Activated CD4-positive, alpha-beta T cell treated with anti-CD3 and anti-CD28 coated beads for 24 hours (primary cell): ENCODE data around the gene DTX2.
A peak's percentile ranks its signal among the peaks of the same experiment; 100 is the strongest.
"Not testable (repeated sequence)": the region's sequence is repeated elsewhere in the genome, so short reads cannot be mapped to it uniquely, and the experiment has no call there.

ENCODE experiments used
- DNase-seq, 2 donors: peaks; one replicate each; pipeline ENCODE4 v3.0.0-alpha.2; 2020; ENCODE audit warnings: low read depth in 2 of 2

DTX2 gene

DNA sequence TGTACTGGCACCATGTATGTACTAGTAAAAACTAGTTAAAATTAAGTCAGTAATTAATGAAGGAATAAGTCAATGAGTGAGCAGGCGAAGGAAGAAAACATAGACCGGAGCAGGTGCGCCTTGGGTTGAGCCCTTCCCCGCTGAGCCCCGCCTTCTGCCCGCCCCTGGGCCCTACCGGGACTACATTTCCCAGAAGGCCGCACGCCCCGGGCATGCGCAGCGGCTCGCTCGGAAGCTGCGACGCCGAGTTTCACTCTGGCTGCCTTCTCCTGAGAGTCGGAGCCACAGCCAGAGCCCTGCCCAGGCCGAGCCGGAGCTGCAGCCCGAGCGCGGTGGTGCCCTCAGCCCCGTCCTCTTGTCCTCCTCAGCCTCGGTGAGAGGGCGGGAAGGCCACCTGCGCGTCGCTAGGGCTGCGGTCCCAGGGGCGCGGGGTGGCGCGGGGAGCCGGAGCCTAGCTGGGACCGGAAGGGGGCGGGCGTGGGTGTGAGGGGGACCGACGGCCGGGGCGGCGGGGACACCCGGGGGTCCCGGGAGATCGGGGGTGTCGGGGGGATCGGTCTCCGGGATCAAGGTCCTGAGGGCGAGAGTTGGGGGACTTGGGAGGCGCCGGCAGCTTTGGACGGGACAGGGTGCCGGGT, at the start of gene DTX2:
DTX2 (plus strand) TSS at position 246 of the 638 bp plus-strand sequence. CDS start 18,801 bp downstream, outside the sequence.
- not testable (repeated sequence) for DNase-seq

DNA sequence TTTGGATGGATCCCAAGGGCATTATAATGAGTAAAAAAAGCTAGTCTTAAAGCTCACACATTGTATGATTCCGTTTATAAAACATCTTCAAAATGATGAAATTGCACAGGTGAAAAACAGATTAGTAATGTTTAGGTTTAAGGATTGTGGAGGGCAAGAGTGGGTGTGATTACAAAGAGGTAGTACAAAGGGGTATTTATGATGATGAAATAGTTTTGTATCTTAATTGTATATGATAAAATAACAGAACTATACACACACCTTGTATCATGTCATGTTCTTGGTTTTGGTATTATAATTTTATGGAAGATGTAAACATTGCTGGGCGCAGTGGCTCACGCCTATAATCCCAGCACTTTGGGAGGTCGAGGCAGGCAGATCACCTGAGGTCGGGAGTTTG, 49.3 kb upstream of the DTX2 start:
- no peak for DNase-seq

DNA sequence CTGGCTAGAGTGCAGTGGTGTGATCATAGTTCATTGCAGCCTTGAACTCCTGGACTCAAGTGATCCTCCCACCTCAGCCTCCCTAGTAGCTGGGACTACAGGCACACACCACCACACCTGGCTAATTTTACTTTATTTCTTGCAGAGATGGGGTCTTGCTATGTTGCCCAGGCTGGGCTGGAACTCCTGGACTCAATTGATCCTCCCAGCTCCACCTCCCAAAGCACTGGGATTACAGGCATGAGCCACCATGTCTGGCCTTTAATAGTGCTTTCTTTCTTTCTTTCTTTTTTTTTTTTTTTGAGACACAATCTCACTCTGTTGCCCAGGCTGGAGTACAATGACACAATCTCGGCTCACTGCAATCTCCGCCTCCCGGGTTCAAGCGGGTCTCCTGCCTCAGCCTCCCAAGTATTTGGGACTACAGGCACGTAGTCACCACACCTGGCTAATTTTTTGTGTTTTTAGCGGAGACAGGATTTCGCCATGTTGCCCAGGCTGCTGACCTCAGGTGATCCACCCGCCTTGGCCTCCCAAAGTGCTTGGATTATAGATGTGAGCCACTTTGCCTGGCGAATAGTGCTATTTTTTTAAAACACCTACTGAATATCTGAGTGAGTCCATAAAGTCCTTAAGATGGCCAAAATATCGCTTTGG, 43.7 kb upstream of the DTX2 start:
- DNase-seq, result not testable (repeated sequence)

DNA sequence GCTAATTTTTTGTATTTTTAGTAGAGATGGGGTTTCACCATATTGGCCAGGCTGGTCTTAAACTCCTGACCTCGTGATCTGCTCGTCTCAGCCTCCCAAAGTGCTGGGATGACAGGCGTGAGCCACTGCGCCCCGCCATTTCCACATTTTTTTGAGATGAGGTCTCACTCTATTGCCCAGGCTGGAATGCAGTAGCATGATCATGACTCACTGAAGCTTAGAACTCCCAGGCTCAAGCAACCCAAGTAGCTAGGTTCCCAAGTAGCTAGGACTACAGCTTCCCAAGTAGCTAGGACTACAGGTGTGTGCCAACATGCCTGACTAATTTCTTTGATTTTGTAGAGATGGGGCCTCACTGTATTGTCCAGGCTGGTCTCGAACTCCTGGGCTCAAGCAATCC, 40.4 kb upstream of the DTX2 start:
- not testable (repeated sequence) for DNase-seq

DNA sequence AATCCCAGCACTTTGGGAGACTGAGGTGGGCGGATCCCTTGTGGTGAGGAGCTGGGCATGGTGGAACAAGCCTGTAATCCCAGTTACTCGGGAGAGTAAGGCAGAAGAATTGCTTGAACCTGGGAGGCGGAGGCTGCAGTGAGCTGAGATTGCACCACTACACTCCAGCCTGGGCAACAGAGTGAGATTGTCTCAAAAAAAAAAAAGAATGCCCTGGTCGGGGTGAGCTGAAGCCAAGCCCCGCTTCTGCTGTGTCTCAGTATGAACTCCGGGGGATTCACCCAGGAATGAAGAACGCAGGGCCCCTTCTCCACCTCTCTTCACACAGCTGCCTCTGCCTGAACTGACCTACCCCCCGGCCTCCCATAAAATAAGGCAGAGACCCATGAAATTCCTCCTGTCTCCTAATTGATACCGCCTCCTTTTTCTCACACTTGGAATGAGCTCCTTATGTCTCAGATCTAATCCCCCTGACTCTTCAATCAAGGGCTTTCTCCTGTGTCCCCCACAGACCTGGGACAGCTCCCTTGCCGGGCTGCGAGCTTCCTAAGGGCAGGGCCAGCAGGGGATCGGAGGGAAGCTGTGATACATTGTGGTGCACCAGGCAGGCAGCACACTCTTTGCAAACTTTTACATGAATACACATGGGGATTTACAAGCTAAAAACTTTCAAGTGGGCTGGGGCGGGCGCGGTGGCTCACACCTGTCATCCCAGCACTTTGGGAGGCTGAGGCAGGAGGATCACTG, 37.7 kb upstream of the DTX2 start:
- no peak for DNase-seq

DNA sequence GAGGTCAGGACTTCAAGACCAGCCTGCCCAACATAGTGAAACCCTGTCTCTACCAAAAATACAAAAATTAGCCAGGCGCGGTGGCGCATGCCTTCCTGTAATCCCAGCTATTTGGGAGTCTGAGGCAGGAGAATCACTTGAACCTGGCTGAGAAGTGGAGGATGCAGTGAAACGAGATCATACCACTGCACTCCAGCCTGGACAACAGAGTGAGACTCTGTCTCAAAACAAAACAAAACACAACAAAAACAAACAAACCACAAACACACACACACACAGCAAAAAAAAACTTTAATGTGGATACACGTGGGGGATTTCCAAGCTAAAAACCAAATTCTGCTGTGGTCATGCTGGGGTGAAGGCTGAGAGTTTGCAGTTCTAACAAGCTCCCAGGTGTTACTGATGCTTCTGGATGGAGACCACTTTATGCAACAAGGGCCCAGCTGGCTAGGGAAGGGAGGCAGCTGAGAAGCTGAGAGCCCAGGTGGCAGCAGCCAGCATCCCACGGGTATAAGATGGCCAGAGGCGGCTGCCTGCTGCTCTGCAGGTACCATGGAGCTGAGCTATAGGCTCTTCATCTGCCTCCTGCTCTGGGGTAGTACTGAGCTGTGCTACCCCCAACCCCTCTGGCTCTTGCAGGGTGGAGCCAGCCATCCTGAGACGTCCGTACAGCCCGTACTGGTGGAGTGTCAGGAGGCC, 36.9 kb upstream of the DTX2 start, which contains the start of gene ZP3:
ZP3 (plus strand) TSS at position 538 of the 699 bp plus-strand sequence; CDS start at position 553, 15 bp downstream.
- no peak for DNase-seq

DNA sequence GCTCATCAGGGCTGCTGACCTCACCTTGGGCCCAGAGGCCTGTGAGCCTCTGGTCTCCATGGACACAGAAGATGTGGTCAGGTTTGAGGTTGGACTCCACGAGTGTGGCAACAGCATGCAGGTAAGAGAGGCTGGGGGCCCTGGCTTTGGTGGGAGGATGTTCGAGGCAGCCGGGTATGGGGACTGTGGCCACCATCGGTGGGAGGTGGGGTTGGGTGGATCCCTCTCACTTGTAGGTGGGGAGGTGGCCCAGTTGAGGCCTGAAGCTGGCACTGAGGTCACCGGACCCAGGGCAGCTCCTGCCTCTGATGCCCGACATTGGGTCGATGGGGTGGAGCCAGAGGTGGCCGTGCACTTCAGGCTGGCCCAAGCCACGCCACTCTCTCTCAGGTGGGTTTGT, 36.4 kb upstream of the DTX2 start:
- no peak for DNase-seq

DNA sequence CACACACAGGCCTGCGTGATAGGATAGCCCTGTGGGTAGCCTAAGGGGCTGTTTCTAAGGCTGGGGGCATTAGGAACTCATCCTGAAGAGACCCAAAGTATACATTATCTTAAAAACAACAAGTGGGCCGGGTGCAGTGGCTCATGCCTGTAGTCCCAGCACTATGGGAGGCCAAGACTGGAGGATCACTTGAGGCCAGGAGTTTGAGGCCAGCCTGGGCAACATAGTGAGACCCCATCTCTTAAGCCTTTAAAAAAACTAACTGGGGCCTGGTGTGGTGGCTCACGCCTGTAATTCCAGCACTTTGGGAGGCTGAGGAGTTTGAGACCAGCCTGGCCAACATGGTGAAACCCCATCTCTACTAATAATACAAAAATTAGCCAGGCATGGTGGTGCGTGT, 36.0 kb upstream of the DTX2 start:
- not testable (repeated sequence) for DNase-seq

DNA sequence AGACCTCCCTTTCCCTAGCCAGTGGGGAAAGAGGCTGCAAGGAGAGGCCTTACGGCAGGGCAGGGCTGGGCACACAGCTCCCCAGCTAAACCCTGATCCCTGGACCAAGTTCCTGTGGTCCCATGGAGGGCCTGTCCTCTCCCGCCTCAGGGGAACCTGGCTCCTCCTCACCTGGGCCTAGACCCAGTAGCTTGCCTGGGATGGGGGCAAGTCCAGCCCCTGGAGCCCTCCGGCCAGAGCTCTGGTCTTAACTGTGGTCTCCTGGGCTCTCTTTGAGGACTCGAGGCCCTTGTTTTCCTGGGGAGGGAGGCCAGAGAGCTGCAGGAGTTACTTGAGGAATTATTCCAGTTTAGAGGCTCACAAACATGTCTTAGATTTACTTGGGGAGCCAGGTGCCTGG, 35.3 kb upstream of the DTX2 start:
- DNase-seq, result no peak

DNA sequence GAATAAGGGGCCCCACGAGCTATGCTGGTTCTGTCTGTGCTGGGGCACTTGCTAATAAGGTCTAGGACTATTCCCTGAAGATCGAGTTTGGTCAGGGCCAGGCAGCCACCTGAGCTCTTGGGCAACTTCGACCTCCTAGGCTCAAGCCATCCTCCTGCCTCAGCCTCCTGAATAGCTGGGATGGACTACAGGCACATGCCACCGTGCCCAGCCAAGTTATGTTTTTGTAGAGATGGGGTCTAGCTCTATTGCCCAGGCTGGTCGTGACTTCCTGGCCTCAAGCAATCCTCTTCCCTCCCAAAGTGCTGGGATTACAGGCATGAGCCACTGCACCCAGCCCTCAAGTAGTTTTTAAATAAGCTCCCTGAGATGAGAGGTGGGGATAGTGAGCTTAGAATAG, 33.9 kb upstream of the DTX2 start:
- no peak for DNase-seq

DNA sequence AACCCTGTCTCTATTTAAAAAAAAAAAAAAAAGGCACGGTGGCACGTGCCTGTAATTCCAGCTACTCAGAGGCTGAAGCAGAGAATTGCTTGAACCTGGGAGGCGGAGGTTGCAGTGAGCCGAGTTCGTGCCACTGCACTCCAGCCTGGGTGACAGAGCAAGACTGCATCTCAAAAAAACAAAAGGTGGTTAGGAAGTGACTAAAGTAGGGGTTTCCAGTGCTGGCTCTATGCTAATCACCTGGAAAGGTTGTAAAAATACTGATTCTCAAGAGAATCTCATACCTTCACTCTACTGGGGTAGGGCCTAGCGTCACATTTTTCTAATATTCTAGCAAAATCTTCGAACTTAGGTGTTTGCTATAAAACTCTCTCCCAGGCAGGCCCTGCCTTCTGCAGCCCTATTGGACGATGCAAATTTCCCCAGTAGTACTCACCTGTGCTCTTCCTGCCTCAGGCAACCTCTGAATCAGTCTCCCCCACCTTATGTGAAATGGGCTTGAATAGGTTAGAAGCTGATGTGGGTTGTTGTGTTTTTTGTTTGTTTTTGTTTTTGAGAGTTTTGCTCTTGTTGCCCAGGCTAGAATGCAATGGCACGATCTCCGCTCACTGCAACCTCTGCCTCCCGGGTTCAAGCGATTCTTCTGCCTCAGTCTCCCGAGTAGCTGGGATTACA, 33.2 kb upstream of the DTX2 start:
- DNase-seq, result no peak

DNA sequence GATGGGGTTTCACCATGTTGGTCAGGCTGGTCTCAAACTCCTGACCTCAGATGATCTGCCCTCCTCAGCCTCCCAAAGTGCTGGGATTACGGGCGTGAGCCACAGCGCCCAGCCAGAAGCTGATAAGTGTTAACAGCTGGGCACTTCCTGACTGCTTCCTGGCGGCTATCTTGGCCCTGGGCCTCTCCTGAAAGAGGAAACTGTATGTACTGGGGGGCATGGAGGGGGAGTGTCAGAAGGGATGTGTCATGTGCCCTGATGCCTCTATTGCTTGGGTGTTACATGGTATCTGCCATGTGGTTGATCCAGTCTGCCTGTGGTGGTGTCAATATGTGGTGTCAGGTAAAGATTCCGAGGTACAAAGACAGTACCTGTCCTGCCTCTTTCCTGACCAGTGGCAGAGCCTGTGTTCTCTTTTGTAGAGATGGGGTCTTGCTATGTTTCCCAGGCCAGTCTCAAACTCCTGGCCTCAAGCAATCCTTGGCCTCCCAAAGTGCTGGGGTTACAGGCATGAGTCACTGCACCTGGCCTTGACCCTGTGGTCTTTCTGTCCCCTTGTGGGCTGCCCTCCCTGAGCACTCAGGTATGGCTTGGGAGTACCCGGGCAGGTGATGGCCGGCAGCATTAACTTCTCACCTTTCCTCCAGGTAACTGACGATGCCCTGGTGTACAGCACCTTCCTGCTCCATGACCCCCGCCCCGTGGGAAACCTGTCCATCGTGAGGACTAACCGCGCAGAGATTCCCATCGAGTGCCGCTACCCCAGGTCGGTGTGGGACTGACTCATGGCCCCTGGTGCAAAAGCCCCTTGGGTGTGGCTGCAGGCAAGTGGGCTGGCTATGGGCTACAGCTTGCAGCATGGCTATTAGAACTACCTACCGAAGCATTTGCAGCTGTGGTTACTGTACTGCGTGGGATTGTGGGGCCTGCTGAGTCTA, 32.4 kb upstream of the DTX2 start:
- DNase-seq, result no peak

DNA sequence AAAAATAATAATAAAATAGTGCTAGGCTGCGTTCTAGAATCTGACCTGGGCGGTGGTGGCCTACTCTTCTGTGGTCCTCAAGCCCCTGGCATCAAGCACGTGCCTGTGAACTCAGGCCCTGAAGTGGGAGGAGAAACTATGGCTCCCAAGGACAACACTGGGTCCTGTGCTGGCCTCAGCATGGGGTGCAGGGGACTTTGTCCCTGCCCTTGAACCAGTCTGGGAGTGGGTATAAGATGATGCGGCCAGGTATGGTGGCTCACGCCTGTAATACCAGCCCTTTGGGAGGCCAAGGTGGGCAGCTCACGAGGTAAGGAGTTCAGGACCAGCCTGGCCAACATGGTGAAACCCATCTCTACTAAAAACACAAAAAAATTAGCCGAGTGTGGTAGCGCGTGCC, 31.3 kb upstream of the DTX2 start:
- DNase-seq, result no peak

DNA sequence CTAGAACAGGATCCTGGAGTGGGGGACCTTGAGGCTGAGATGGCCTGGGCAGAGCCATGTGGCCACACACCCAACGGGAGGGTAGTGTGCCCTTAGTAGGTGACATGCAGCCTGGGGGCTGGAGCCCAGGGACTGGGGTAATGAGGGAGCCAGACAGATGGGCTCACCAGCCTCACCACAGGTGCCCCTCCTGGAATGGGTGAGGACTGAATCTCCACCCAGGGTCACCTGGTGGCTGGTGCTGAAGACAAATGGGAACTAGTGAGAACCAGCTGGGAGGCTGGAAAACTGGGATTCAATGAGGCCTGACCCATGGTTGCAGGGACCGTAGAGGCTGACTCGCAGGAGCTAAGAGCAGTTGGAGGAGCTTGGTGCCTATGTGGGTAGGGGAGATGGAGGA, 30.7 kb upstream of the DTX2 start:
- DNase-seq, result no peak

DNA sequence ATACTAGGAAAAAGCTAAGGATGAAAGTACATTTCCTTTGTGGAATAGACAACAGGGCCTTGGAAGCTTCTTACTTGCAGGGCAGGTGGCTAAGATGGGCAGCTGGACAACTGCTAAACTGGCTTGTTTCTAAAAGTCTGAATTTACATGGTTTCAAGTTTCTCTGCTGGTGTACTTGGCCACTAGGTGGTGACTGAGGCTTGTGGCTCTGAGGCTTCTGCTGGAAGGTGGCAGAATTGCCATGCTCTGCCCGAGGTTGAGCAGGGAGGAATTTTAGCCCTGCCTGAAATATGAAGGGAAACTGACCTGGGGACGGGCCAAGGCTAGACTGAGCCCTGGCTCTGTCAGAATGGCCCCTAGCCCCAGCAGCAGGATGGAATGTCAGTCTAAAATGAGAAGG, 23.6 kb upstream of the DTX2 start:
- DNase-seq, result peak; percentile 34 to 41

DNA sequence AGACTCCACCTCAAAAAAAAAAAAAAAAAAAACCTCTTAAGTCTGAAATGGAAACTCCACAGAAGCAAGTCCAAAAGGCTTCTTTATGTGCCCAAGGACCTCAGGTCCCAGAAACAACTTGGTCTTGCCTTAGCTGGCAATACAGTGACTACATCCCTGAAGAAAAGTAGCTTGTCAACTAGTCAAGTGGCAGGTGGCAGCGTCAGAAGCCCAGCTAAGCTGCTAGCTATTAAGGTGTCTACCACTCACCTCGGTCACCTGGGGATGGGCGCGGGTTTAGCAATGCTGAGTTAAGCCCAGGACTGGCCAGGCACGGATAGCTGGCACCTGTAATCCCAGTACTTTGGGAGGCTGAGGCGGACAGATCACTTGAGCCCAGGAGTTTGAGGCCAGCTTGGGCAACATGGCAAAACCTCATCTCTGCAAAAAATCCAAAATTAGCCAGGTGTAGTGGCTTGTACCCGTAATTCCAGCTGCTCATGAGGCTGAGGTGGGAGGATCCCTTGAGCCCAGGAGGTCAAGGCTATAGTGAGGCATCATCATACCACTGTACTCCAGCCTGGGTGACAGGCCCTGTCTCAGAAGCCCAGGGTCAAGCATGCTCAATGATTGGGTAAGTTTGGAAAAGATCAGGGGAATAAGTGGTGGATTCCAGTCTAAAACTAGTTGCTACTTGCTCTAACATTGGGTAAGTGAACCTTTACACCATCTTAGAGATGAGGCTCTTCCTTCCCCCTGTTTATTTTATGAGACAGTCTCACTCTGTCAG, 22.2 kb upstream of the DTX2 start:
- not testable (repeated sequence) for DNase-seq

DNA sequence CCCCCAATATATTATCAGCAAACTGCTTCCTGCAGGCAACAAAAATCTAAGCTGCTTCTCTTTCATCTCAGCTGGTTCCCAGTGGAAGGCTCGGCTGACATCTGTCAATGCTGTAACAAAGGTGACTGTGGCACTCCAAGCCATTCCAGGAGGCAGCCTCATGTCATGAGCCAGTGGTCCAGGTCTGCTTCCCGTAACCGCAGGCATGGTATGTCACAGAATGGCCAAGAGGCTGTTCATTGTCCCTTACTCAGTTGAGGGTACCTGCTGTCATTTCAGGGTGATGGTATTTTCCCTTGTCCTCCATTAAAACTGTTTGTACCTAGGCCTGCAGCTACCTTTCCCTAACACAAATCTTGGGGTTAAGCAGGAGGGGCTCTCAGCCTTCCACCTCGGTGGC, 21.1 kb upstream of the DTX2 start:
- DNase-seq, result not testable (repeated sequence)

DNA sequence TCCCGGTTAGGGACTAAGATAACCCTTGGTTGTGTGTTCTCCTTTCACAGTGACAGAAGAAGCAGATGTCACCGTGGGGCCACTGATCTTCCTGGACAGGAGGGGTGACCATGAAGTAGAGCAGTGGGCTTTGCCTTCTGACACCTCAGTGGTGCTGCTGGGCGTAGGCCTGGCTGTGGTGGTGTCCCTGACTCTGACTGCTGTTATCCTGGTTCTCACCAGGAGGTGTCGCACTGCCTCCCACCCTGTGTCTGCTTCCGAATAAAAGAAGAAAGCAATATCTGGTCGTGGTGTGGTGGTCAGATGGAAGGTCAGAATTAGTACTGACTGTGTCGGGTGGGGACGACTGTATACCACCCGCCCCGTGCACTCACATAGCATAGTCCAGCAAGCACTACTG, 19.7 kb upstream of the DTX2 start:
- DNase-seq, result not testable (repeated sequence)

DNA sequence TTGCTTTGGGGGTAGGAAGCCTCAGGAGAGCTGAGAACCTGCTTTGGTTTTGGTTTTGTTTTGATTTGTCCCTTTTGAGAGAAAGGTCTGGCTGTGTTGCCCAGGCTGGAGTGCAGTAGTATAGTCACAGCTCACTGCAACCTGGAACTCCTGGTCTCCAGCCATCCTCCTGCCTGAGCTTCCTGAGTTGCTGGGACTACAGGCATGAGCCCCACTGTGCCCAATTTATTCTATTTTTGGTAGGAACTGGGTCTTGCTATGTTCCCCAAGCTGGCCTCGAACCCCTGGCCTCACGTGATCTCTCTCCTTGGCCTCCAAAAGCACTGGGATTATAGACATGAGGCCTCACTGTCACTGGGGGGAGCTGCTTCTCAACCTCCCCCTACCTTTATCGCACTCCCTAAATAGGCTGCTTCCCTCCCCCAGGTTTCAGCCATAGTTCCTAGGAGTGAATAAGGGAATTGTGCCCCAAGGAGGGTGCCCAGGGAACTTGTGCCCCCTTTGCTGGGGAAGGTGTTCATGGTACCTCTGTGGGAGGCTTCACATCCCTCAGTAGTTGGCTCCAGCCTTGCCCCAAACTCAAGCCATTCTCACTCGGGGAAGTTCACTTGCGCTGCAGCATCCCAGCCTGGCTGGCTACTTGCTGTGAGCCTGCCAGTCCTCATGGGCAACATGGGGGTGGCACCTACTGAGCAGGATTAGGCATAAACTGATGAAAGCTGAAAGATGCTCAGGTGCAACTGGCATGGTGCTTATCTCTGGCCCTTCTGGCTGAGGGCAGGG, 18.7 kb upstream of the DTX2 start:
- not testable (repeated sequence) for DNase-seq
